HepG2 (cell line): Measurements from ENCODE around the gene COBLL1. TPM values are rescaled to one million over a fixed set of nuclear protein-coding genes. Genes with fewer than 3 reads are reported as not detected.

Experiments used
- ATAC-seq: fragments of 200-7000 bp; cut with Tn5 transposase; 3 replicates; pipeline ENCODE4 v1.9.1; 2020; ENCODE audit warnings: mild to moderate bottlenecking, moderate library complexity
- BruUV-seq: library from RNA; stranded (reverse); fragments of 400-500 nt; replicated peaks from 2 replicates; lab custom pipeline; 2021; lab: Mats Ljungman, UMichigan
- CTCF ChIA-PET: fragments of 300-600 bp; formaldehyde crosslinking; extraction: SDS; loops from one replicate; lab custom pipeline; 2021; ENCODE audit warnings: low total read pairs, inconsistent platforms, low intra/inter-chr PET ratio; lab: Yijun Ruan, JAX
- POLR2A ChIA-PET: fragments of 350-600 bp; sonication (Branson Sonifier 250); formaldehyde crosslinking; loops from one replicate; lab custom pipeline; 2020; ENCODE audit warnings: antibody characterized with exemption, inconsistent platforms; lab: Yijun Ruan, JAX
- DNase-seq: peaks from one replicate; pipeline ENCODE4 v3.0.0-alpha.2; 2015; ENCODE audit warnings: low spot score
- FAIRE-seq: peaks from 3 replicates; lab custom pipeline; 2011; peaks lifted over from hg19 to GRCh38; lab: Jason Lieb, UNC
- H2AFZ ChIP-seq: one replicate; pipeline ENCODE4 v1.6.1; 2011; ENCODE audit warnings: low read length, inconsistent platforms
- H3K27ac ChIP-seq: fragments of 300-600 bp; 3 replicates; pipeline ENCODE4 v1.8.0; 2011; ENCODE audit warnings: mixed run types, mild to moderate bottlenecking, mixed read lengths, low read length, inconsistent platforms; ENCODE audit not compliant: insufficient read depth; ENCODE audit errors: extremely low read length
- H3K27me3 ChIP-seq, 2 experiments: fragments of 200-600 bp in 1 of 2; 2 replicates in 1 of 2; 3 replicates in 1 of 2; pipeline versions ENCODE4 v1.6.0 to v1.8.0; 2011; ENCODE audit warnings: low read length in 2 of 2, mild to moderate bottlenecking in 2 of 2, moderate library complexity in 2 of 2, inconsistent platforms in 1 of 2; ENCODE audit not compliant: insufficient read depth in 2 of 2, control insufficient read depth in 1 of 2
- H3K36me3 ChIP-seq, 2 experiments: fragments of 200-600 bp in 1 of 2; replicated peaks in 1 of 2; 2 replicates in 1 of 2; 3 replicates in 1 of 2; pipeline versions ENCODE4 v1.5.1 to v1.8.0; 2011; ENCODE audit warnings: low read length in 2 of 2, inconsistent platforms in 1 of 2; ENCODE audit not compliant: insufficient read depth in 2 of 2, control insufficient read depth in 1 of 2
- H3K4me1 ChIP-seq: 2 replicates; pipeline ENCODE4 v1.5.1; 2012; ENCODE audit warnings: low read length, inconsistent platforms; ENCODE audit not compliant: insufficient read depth
- H3K4me2 ChIP-seq: 2 replicates; pipeline ENCODE4 v1.6.0; 2011; ENCODE audit warnings: low read depth, low read length, inconsistent platforms
- H3K4me3 ChIP-seq, 3 experiments: fragments of 200-600 bp in 1 of 3; sonication (generic), shearing (Covaris generic) in 1 of 3; replicated peaks in 1 of 3; 2 replicates each; pipeline ENCODE4 v1.5.1; 2011 to 2016; ENCODE audit warnings: low read length in 3 of 3, inconsistent platforms in 2 of 3, low read depth in 2 of 3, mild to moderate bottlenecking in 2 of 3, control low read depth in 1 of 3, mixed read lengths in 1 of 3; ENCODE audit not compliant: insufficient read depth in 1 of 3
- H3K79me2 ChIP-seq: one replicate; pipeline ENCODE4 v1.6.1; 2011; ENCODE audit warnings: low read length, inconsistent platforms; ENCODE audit not compliant: insufficient read depth
- H3K9ac ChIP-seq: 2 replicates; pipeline ENCODE4 v1.6.0; 2011; ENCODE audit warnings: mild to moderate bottlenecking, low read depth, low read length, inconsistent platforms; ENCODE audit not compliant: insufficient read depth
- H3K9me3 ChIP-seq: 2 replicates; pipeline ENCODE4 v1.5.1; 2012; ENCODE audit warnings: mild to moderate bottlenecking, low read length
- H4K20me1 ChIP-seq: 2 replicates; pipeline ENCODE4 v1.6.0; 2011; ENCODE audit warnings: inconsistent platforms, mild to moderate bottlenecking, low read length, moderate library complexity; ENCODE audit not compliant: insufficient read depth
- EP300 ChIP-seq, 3 experiments: sonication (generic) in 1 of 3; formaldehyde crosslinking in 1 of 3; IDR thresholded peaks; 2 replicates each; pipeline versions ENCODE4 v1.5.1 to v1.6.1; 2011 to 2020; ENCODE audit warnings: low read depth in 2 of 3, low read length in 2 of 3, borderline replicate concordance in 1 of 3, improper control_type of control experiment in 1 of 3, mild to moderate bottlenecking in 1 of 3, missing genetic modification reagents in 1 of 3, moderate library complexity in 1 of 3
- LCORL ChIP-seq, 2 experiments: fragments of 450-650 bp in 1 of 2; sonication (generic) in 1 of 2; formaldehyde crosslinking in 1 of 2; IDR thresholded peaks; 2 replicates each; pipeline versions ENCODE4 v1.5.0 to v1.6.1; 2017 to 2020; ENCODE audit warnings: antibody characterized with exemption in 1 of 2, missing genetic modification reagents in 1 of 2
- NCOR1 ChIP-seq: fragments of 200-600 bp; sonication (generic); IDR thresholded peaks from 2 replicates; pipeline ENCODE4 v1.7.0; 2017; ENCODE audit warnings: antibody characterized with exemption, low read length, borderline replicate concordance
- PCBP1 ChIP-seq: fragments of 200-400 bp; formaldehyde crosslinking; IDR thresholded peaks from 2 replicates; pipeline ENCODE4 v1.6.1; 2017; ENCODE audit warnings: mild to moderate bottlenecking, low read depth, low read length, borderline replicate concordance
- POLR2AphosphoS2 ChIP-seq: IDR thresholded peaks from 2 replicates; pipeline ENCODE4 v1.6.1; 2011; ENCODE audit warnings: low read depth, low read length, improper control_type of control experiment
- RCOR2 ChIP-seq: IDR thresholded peaks from 2 replicates; pipeline ENCODE4 v1.6.1; 2016; ENCODE audit warnings: missing biosample characterization, missing genetic modification reagents
- SOX13 ChIP-seq, 3 experiments: fragments of 450-650 bp in 1 of 3; sonication (generic) in 1 of 3; formaldehyde crosslinking in 1 of 3; IDR thresholded peaks in 2 of 3; conservative IDR thresholded peaks in 1 of 3; 2 replicates each; pipeline versions ENCODE4 v1.5.0 to v1.6.1; 2016 to 2020; ENCODE audit warnings: antibody characterized with exemption in 1 of 3, mild to moderate bottlenecking in 1 of 3, missing compliant biosample characterization in 1 of 3, missing genetic modification reagents in 1 of 3, moderate library complexity in 1 of 3
- THRA ChIP-seq: sonication (generic); formaldehyde crosslinking; IDR thresholded peaks from 2 replicates; pipeline ENCODE4 v1.4.0; 2020; ENCODE audit warnings: missing genetic modification reagents, borderline replicate concordance
- TRAFD1 ChIP-seq: sonication (generic); formaldehyde crosslinking; IDR thresholded peaks from 2 replicates; pipeline ENCODE4 v1.5.1; 2020; ENCODE audit warnings: missing genetic modification reagents, mild to moderate bottlenecking, borderline replicate concordance
- ZNF407 ChIP-seq: sonication (generic); formaldehyde crosslinking; IDR thresholded peaks from one replicate; pipeline ENCODE4 v1.5.1; 2020; ENCODE audit warnings: mild to moderate bottlenecking, missing genetic modification reagents; ENCODE audit errors: not compliant biosample characterization
- WGBS: methylation state at CpG from one replicate; pipeline ENCODE4 v1.1.6; 2017; ENCODE audit warnings: low lambda C conversion rate; 5-methylcytosine and 5-hydroxymethylcytosine counted together
- in situ Hi-C: cut with HindIII; loops from 2 replicates; pipeline ENCODE4 v1.10.0; 2017; ENCODE audit warnings: low pct_unique_long_range_greater_than_20kb; ENCODE audit not compliant: extremely low pct_ligation_motif_present
- intact Hi-C: fragments of 100-400 bp; cut with micrococcal nuclease; formaldehyde crosslinking; loops from one replicate; pipeline ENCODE4 v1.10.0; 2022; ENCODE audit not compliant: unreplicated experiment
- polyA plus RNA-seq, 8 experiments: library from polyadenylated mRNA; depleted of rRNA in 3 of 8; stranded (reverse) in 7 of 8; unstranded in 1 of 8; fragments of >200 nt; fragmentation: Illumina TruSeq in 4 of 8; extraction: Trizol in 4 of 8; gene quantifications; 2 replicates each; pipeline versions ENCODE4 v1.2.1 to v1.2.3, GENCODE V29; 2011 to 2016; ENCODE audit warnings: low read depth in 4 of 8, missing spikeins in 1 of 8, mixed read lengths in 1 of 8; ENCODE audit not compliant: insufficient read depth in 1 of 8
- total RNA-seq, 5 experiments: library from RNA; depleted of rRNA; stranded (reverse); fragments of >200 nt; fragmentation: Illumina TruSeq; extraction: Trizol; gene quantifications; 2 replicates each; pipeline ENCODE4 v1.2.3, GENCODE V29; 2016; ENCODE audit warnings: low read depth in 1 of 5

The COBLL1 gene
- total and polyA plus RNA-seq, 2 of the 13 experiments (the other 11 are each of a cell fraction or from before 2014, with no cell fraction given), result 32.6 to 86.8 TPM

GRCh38 chr2:164808776-164809175, 32.8 kb downstream of the COBLL1 start:
- Histone ChIP-seq H3K27me3 (no peaks in the 10 kb centered on the region), H3K9me3 (no peaks in the 10 kb centered on the region), H3K36me3 (no peaks in the 10 kb centered on the region; a peak in 1 of 5 replicates), H3K4me1 (peaks cover 64% of the 10 kb centered on the region), H3K27ac (peak overlapping the region; percentile 26), H3K4me3 (no peak overlapping the region), H3K4me2 (0 out of 2 replicates have a peak overlapping the region, but pooled peaks have one; percentile 21), H3K79me2 (peaks cover 92% of the 10 kb centered on the region), H4K20me1 (no peaks in the 10 kb centered on the region), H2AFZ (no peak overlapping the region), H3K9ac (no peak overlapping the region)
- in situ Hi-C loops, result no loop called here
- FAIRE-seq (no peak), ATAC-seq (no peak), DNase-seq (peak; percentile 34)
- ChIA-PET POLR2A (interaction anchor here (1.4 kb wide), 1 partner anchor 33 kb away, joined by 5 read pairs; the partner anchor contains the start of gene COBLL1), CTCF (no interaction called here)
- intact Hi-C loops, result no loop called here
- WGBS, result 27% methylated on average over 1 of the region's 1 CpG
- no TSS peak for BruUV-seq
- TF ChIP-seq NCOR1, result 0 out of 2 replicates have a peak, but pooled peaks have one; percentile 19
- TF ChIP-seq POLR2AphosphoS2, result no peak
- no peak for TF ChIP-seq TRAFD1 (CRISPR knock-in tag)
- TF ChIP-seq SOX13 (IDR thresholded peaks at IDR 0.05), result no peak
- peak in 1 of 2 experiments; percentile 49; a peak in 1 of 4 replicates for TF ChIP-seq SOX13 (CRISPR knock-in tag; conservative IDR thresholded peaks at IDR 0.05 in 1 of 2, IDR thresholded peaks at IDR 0.05 in 1 of 2)
- TF ChIP-seq THRA (CRISPR knock-in tag), result no peak
- no peak for TF ChIP-seq PCBP1
- TF ChIP-seq EP300 (IDR thresholded peaks at IDR 0.05; ENCODE audit: low read depth in 2 of 2, low read length in 2 of 2), result 0 out of 4 replicates have a peak, but pooled peaks of 1 of the 2 experiments have one; percentile 14
- no peak for TF ChIP-seq EP300 (CRISPR knock-in tag; IDR thresholded peaks at IDR 0.05; ENCODE audit: borderline replicate concordance)
- TF ChIP-seq RCOR2 (CRISPR knock-in tag), result no peak
- TF ChIP-seq LCORL (IDR thresholded peaks at IDR 0.05), result no peak
- TF ChIP-seq LCORL (CRISPR knock-in tag; IDR thresholded peaks at IDR 0.05), result no peak
- no peak for TF ChIP-seq ZNF407 (CRISPR knock-in tag)
